Activated CD4-positive, alpha-beta memory T cell treated with anti-CD3 and anti-CD28 coated beads, Interleukin-2, amount 10 ng/mL, durations not matched to agents 7 days and 5 days (primary cell): ENCODE results near the gene ZNF296. TPM values are rescaled to one million over a fixed set of nuclear protein-coding genes. Genes with fewer than 3 reads are reported as not detected.
"Not testable (repeated sequence)": the region's sequence is repeated elsewhere in the genome, so short reads cannot be mapped to it uniquely, and the experiment has no call there.

Source experiments
- CTCF ChIA-PET: fragments of 350-600 bp; sonication (Branson Sonifier 250); formaldehyde crosslinking; loops from one replicate; lab custom pipeline; 2021; ENCODE audit warnings: antibody characterized with exemption, inconsistent platforms; lab: Charles Lee
- POLR2A ChIA-PET: fragments of 350-600 bp; sonication (Branson Sonifier 250); formaldehyde crosslinking; loops from one replicate; lab custom pipeline; 2021; ENCODE audit warnings: antibody characterized with exemption; lab: Charles Lee
- DNase-seq: peaks from one replicate; pipeline ENCODE4 v3.0.0-alpha.2; 2020
- H3K27ac Mint-ChIP-seq: one replicate; pipeline ENCODE4 v1.8.0; 2021; ENCODE audit warnings: mild to moderate bottlenecking, mixed read lengths
- H3K27me3 Mint-ChIP-seq: one replicate; pipeline ENCODE4 v1.8.0; 2021; ENCODE audit warnings: mixed read lengths
- H3K36me3 Mint-ChIP-seq: one replicate; pipeline ENCODE4 v1.8.0; 2021; ENCODE audit warnings: low read depth, mixed read lengths
- H3K4me1 Mint-ChIP-seq: one replicate; pipeline ENCODE4 v1.8.0; 2021; ENCODE audit warnings: mixed read lengths
- H3K4me3 Mint-ChIP-seq: one replicate; pipeline ENCODE4 v1.8.0; 2021; ENCODE audit warnings: mild to moderate bottlenecking, mixed read lengths
- H3K9me3 Mint-ChIP-seq: one replicate; pipeline ENCODE4 v1.8.0; 2021; ENCODE audit warnings: mixed read lengths
- total RNA-seq, 2 experiments: library from RNA; stranded (reverse); gene quantifications; one replicate each; pipeline ENCODE4 v1.2.3, GENCODE V29; 2021

Gene ZNF296
- total RNA-seq, result 1 to 10 TPM; 5.4 to 5.9 TPM

DNA sequence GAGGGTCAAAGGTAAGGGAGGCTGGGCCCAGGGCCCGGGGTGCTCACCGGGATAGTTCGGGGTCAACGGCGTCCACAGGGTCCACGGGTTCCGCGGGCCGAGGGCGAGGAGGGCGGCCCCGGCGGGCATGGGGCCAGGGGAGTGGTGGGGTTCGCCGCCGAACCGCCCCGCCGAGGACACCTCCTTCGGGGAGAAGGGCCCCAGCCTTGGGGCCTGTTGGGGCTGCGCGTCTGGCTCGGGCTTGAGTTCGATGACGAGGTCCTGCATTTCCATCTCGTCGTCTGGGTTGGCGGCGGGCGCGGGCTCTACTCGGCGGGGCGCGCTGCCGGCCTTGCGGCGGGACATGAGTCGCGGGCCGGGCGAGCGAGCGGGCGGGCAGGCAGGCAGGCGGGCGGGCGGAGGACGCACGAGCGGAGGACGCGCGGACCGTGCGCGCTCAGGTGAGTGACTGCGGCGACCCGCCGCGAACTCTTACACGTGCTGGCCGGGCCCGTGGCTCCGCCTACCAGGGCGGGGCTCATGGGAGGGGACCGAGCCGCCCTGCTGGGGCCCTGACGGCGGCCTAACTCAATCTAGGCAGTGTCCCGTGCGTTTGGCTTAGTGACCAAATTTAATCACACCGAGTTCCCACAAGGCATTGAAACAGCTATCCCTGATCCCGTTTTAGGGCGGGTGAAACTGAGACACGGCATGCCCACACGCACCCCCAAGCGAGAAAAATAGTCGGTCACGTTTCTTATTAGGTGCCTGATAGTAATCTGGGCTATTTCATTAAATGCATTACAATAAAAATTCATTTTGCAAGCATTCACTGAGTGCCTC lies at the start of gene ZNF296:
Gene ZNF296, minus strand, starts transcription at position 450 of the 822 bp plus-strand sequence. Its CDS starts 105 bp downstream, at position 345.
- Mint-ChIP-seq H3K36me3 (peaks cover 12% of the 10 kb centered on the region), H3K27ac (peak within 1 kb of the TSS; percentile 79), H3K4me3 (peak within 1 kb of the TSS; percentile 81), H3K9me3 (no peaks in the 10 kb centered on the region), H3K27me3 (no peaks in the 10 kb centered on the region), H3K4me1 (peaks cover 48% of the 10 kb centered on the region)
- peak; percentile 86 for DNase-seq
- POLR2A ChIA-PET, result interaction anchor here (0.6 to 3.1 kb wide), 8 partner anchors 9 to 103 kb away, joined by 3 to 13 read pairs (median 5); partner anchors contain the start of genes BLOC1S3, CLASRP and PPP1R37
- CTCF ChIA-PET, result interaction anchor here (0.9 to 1.5 kb wide), 2 partner anchors 13 to 17 kb away, joined by 3 read pairs; no protein-coding TSS in a partner anchor

DNA sequence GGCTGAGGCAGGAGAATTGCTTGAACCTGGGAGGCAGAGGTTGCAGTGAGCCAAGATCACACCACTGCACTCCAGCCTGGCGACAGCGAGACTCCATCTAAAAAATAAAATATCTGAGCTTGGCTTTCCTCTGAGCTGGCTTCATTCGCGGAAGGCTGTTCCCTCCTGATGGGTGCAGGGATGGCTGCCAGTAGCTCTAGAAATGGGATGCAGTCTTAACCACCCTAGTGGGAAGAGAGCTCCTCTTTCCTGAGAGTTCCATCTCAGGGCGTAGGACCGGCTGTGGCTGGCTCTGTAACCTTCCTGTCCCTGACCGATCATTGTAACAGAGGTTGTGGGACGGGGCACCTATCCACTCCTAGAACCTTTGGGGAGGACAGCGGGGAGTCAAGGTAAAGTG lies 49.1 kb upstream of the ZNF296 start:
- ChIA-PET POLR2A (interaction anchor here (1.1 kb wide), 1 partner anchor 33 kb away, joined by 3 read pairs; no protein-coding TSS in a partner anchor), CTCF (interaction anchor here (0.5 to 2.8 kb wide), 14 partner anchors 8 to 159 kb away, joined by 3 to 22 read pairs (median 3); partner anchors contain the start of gene PPP1R37)
- Mint-ChIP-seq H3K36me3 (no peaks in the 10 kb centered on the region), H3K27me3 (no peaks in the 10 kb centered on the region), H3K9me3 (no peaks in the 10 kb centered on the region), H3K27ac (no peak overlapping the region), H3K4me3 (no peak overlapping the region), H3K4me1 (peaks cover 23% of the 10 kb centered on the region)
- DNase-seq, result no peak

DNA sequence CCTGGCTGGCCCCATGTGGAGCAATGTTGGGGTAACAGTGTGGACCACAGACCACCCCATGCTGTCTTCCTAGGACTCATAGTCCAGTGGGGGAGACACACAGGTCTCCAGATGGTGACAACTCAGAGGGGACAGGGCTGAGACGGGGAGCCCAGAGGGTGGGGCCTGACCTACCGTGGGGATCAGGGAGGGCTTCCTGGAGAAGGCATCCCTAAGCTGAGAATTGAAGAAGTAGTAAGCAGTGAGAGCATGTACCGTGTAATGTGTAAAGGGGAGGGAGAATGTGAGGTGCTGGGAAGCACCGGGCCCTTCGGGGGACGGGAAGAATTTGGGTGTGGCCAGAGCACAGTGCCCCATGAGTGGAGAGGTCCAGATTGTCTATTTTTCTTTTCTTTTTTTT lies 47.7 kb upstream of the ZNF296 start:
- CTCF ChIA-PET, result interaction anchor here (1.3 to 2.8 kb wide), 2 partner anchors 12 to 32 kb away, joined by 3 to 22 read pairs; partner anchors contain the start of gene PPP1R37
- no peak overlapping the region for H3K27ac Mint-ChIP-seq
- H3K36me3 Mint-ChIP-seq, result no peaks in the 10 kb centered on the region

DNA sequence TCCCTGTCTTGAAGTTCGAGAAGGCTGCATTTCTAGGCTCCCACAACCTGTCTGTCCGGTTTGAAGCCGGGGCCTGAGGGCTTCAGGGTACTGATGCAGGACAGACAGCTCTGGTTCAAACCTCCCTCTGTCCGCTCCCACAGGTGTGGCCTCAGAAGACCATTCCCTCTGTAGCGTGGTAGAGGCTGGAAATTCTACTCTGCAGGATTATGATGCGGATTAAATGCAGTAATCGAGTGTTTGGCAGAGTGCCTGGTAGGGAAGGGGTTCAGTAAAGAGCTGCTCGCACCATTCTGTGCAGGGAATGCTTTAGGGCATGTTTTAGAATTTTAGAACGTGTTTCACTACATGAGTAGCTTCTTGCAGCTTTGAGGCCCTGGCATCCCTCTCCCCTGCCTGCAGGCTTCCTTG lies 47.2 kb upstream of the ZNF296 start:
- Mint-ChIP-seq H3K9me3 (no peaks in the 10 kb centered on the region), H3K4me1 (peaks cover 27% of the 10 kb centered on the region), H3K4me3 (no peak overlapping the region), H3K27ac (no peak overlapping the region), H3K27me3 (no peaks in the 10 kb centered on the region), H3K36me3 (no peaks in the 10 kb centered on the region)
- ChIA-PET POLR2A (interaction anchor here (1.2 to 1.3 kb wide), 2 partner anchors 11 to 20 kb away, joined by 3 read pairs; no protein-coding TSS in a partner anchor), CTCF (no interaction called here)
- no peak for DNase-seq

More for the DNA sequence above, 47.7 kb upstream of the ZNF296 start:
- Mint-ChIP-seq H3K9me3 (no peaks in the 10 kb centered on the region), H3K4me1 (peaks cover 25% of the 10 kb centered on the region), H3K4me3 (no peak overlapping the region), H3K27me3 (no peaks in the 10 kb centered on the region)
- POLR2A ChIA-PET, result interaction anchor here (1.2 to 1.3 kb wide), 2 partner anchors 12 to 21 kb away, joined by 3 read pairs; no protein-coding TSS in a partner anchor
- DNase-seq, result no peak

DNA sequence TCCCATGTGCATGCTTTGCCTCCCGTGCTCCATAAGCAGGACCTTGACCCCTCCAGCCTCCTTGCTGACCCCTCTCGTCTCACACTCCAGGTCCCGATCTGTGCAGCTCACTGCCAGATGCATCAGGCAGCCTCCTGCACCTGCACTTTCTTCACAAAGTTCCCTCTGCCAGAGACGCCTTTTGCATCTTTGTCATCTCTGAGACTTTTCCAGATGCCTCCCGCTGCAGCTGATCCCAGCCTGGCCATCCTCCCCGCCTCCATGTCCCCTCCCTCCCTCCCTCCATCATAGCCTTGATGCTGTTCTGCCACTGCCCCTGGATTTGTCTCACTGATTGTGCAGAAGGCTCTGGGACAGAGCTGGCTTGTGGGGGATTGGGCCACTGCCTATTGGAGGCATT lies 46.6 kb upstream of the ZNF296 start:
- Mint-ChIP-seq H3K4me3 (no peak overlapping the region), H3K27ac (no peak overlapping the region), H3K27me3 (no peaks in the 10 kb centered on the region), H3K9me3 (no peaks in the 10 kb centered on the region), H3K36me3 (no peaks in the 10 kb centered on the region), H3K4me1 (peaks cover 27% of the 10 kb centered on the region)
- DNase-seq, result no peak
- POLR2A ChIA-PET, result interaction anchor here (1.2 kb wide), 1 partner anchor 10 kb away, joined by 3 read pairs; no protein-coding TSS in a partner anchor
- CTCF ChIA-PET, result no interaction called here

DNA sequence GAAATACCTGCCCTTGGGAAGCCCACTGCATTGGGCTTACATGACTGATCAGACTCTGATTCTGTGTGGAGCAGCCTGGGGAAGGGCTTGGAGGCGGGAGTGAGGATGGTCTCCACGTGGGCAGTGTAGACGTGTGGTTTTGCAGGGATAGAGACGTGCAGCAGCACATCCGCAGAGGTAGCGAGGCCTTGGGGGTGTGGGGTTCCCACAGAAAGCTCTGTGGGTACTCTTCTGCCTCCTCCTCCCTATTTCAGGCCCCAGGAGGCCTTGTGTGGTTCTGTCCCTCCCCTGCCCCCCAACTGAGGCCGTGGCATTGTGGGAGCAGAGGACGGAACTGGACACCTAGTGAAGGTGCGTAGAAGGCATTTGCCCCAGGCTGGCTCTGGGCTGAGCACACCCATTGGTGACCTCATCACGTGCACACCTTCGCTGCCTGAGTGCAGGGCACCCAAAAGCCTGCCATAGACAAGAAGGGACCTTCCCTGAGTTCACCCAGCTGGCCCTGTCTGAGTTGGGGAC lies 45.6 kb upstream of the ZNF296 start:
- DNase-seq, result no peak
- peaks cover 33% of the 10 kb centered on the region for H3K4me1 Mint-ChIP-seq
- ChIA-PET POLR2A (no interaction called here), CTCF (no interaction called here)
- no peaks in the 10 kb centered on the region for H3K36me3 Mint-ChIP-seq
- no peak overlapping the region for H3K4me3 Mint-ChIP-seq
- H3K27ac Mint-ChIP-seq, result no peak overlapping the region
- no peaks in the 10 kb centered on the region for H3K27me3 Mint-ChIP-seq
- no peaks in the 10 kb centered on the region for H3K9me3 Mint-ChIP-seq

DNA sequence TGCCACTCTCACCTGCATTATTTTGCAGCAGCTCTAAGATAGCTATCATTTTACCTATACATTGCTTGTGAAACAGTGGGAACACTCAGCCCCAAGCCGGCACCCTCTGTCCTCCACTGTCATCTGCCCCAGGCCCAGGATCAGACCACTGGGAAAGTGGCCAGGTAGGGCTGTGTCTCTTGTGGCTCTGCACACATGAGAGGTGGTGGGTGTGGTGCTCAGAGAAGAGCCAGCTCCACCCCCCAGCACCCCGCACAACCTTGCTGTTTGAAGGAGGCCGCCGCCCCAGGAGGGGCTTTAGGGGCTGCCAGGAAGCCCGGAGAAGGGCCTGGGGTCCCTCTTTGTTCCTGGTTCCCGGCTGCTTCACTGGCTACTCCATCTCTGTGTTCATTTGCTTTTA lies 43.3 kb upstream of the ZNF296 start:
- H3K9me3 Mint-ChIP-seq, result no peaks in the 10 kb centered on the region
- peaks cover 47% of the 10 kb centered on the region for H3K4me1 Mint-ChIP-seq
- H3K27me3 Mint-ChIP-seq, result no peaks in the 10 kb centered on the region
- no peak overlapping the region for H3K27ac Mint-ChIP-seq
- H3K4me3 Mint-ChIP-seq, result no peak overlapping the region
- no peaks in the 10 kb centered on the region for H3K36me3 Mint-ChIP-seq
- DNase-seq, result no peak
- ChIA-PET CTCF (interaction anchor here (0.7 kb wide), 1 partner anchor 395 kb away, joined by 3 read pairs; no protein-coding TSS in a partner anchor), POLR2A (no interaction called here)

DNA sequence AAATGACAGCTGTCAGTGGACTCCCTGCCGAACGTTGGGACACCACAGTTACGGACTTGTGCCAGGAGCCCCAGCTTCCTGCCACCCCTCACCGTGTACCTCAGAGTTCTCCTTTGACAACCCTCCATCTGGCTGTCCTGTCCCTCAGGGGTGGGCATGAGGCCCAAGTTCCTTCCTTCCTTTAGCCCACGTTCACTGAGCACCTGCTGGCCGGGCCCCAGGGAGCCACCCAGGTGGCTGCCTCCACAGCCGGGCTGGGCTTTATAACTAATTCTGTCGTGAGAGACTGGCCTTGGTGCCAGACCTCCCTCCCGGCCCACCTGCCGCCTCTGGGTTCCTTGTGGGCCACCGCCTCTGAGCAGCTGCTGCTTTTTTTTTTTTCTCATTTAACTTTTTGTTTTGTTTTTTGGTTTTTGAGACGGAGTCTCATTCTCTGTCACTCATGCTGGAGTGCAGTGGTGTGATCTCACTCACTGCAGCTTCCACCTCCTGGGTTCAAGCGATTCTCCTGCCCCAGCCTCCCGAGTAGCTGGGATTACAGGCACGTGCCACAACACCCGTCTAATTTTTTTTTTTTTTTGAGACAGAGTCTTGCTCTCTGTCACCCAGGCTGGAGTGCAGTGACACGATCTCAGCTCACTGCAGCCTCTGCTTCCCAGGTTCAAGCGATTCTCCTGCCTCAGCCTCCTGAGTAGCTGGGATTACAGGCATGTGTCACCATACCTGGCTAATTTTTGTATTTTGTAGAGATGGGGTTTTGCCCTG lies 42.5 kb upstream of the ZNF296 start:
- CTCF ChIA-PET, H3K27me3 Mint-ChIP-seq, DNase-seq, H3K9me3 Mint-ChIP-seq, H3K4me3 Mint-ChIP-seq, H3K27ac Mint-ChIP-seq, H3K36me3 Mint-ChIP-seq: not testable (repeated sequence)
- peaks cover 47% of the 10 kb centered on the region for H3K4me1 Mint-ChIP-seq
- POLR2A ChIA-PET, result interaction anchor here (2.7 kb wide), 1 partner anchor 26 kb away, joined by 10 read pairs; the partner anchor contains the start of gene PPP1R37

DNA sequence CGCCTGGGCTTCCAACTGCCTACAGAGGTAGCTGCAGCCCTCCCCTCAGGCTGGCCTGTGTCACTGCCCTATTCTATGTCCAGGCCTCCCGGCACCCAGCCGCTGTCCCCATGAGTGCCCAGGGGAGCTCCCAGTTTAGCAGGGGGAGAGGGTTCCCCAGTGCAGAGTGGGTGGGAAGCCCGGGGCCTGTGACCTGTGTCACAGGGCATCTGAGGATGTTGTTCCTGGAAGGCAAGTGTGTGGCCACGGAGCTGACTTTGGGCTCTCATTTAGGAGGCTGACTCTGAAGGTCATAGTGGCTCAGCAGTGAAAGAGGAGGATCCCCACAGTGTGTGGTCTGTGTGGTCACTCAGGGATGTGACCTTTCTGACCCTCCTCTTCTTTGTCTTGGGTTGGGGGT lies 41.8 kb upstream of the ZNF296 start:
- H3K9me3 Mint-ChIP-seq, result no peaks in the 10 kb centered on the region
- H3K36me3 Mint-ChIP-seq, result no peaks in the 10 kb centered on the region
- peaks cover 47% of the 10 kb centered on the region for H3K4me1 Mint-ChIP-seq
- H3K27me3 Mint-ChIP-seq, result no peaks in the 10 kb centered on the region
- no peak for DNase-seq
- POLR2A ChIA-PET, result interaction anchor here (2.7 kb wide), 1 partner anchor 26 kb away, joined by 10 read pairs; the partner anchor contains the start of gene PPP1R37
- no peak overlapping the region for H3K27ac Mint-ChIP-seq
- CTCF ChIA-PET, result interaction anchor here (1.6 kb wide), 1 partner anchor 8 kb away, joined by 11 read pairs; no protein-coding TSS in a partner anchor
- no peak overlapping the region for H3K4me3 Mint-ChIP-seq

DNA sequence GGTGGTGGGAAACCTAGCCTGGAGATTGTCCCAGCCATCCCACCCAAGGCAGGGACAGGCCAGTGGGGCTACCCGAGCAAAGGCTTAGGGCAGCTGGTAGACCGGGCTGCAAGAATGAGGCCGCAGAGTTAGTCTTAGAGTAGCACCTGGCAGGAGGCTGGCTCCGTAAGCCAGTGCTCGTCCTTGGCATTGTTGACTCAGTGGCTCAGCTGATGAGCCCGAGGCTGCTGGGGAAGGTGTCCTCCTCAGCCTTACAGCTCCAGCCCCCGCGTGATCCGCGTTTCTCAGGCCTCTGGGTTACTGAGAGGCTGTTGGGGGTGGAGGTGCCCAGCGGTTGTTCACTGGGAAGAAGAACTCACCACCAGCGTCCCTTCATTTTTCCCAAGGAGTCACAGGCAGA lies 41.4 kb upstream of the ZNF296 start:
- Mint-ChIP-seq H3K4me1 (peaks cover 47% of the 10 kb centered on the region), H3K27ac (no peak overlapping the region), H3K27me3 (no peaks in the 10 kb centered on the region), H3K36me3 (no peaks in the 10 kb centered on the region), H3K4me3 (no peak overlapping the region), H3K9me3 (no peaks in the 10 kb centered on the region)
- no peak for DNase-seq
- CTCF ChIA-PET, result interaction anchor here (1.6 kb wide), 1 partner anchor 8 kb away, joined by 11 read pairs; no protein-coding TSS in a partner anchor
- POLR2A ChIA-PET, result interaction anchor here (1.2 to 2.7 kb wide), 2 partner anchors 15 to 25 kb away, joined by 3 to 10 read pairs; partner anchors contain the start of gene PPP1R37

DNA sequence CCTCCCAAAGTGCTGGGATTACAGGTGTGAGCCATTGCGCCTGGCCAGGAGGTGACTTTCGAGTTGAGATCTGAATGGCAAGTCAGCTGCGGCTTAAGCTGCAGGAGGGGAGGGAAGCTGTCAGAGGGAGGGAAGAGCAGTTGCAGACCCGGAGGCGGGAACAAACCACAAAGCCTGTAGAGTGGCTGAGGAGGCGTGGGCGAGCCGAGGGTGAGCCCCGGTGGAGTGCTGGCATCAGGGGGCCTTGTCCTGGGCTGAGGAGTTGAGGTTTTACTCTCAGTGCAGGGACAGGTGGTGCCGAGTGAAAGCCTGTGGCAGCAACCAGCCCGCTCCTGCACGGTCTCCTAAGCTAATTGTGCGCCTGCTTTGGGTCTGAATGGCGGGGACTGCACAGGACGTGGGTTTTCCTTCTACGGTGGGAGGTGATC lies 40.9 kb upstream of the ZNF296 start:
- Mint-ChIP-seq H3K36me3 (no peaks in the 10 kb centered on the region), H3K4me1 (peaks cover 43% of the 10 kb centered on the region), H3K27ac (peak overlapping the region; percentile 52), H3K27me3 (no peaks in the 10 kb centered on the region), H3K9me3 (no peaks in the 10 kb centered on the region), H3K4me3 (no peak overlapping the region)
- ChIA-PET CTCF (interaction anchor here (1.6 kb wide), 1 partner anchor 9 kb away, joined by 11 read pairs; no protein-coding TSS in a partner anchor), POLR2A (interaction anchor here (1.2 to 2.7 kb wide), 2 partner anchors 14 to 25 kb away, joined by 3 to 10 read pairs; partner anchors contain the start of gene PPP1R37)
- peak; percentile 39 for DNase-seq
